Uterus (tissue), 2 donors: ENCODE measurements around the gene PDZK1IP1.

Experiments
- POLR2A ChIP-seq, 2 donors: fragments of 450-650 bp; IDR thresholded peaks; one replicate each; pipeline ENCODE4 v1.6.1; 2016; ENCODE audit warnings: antibody characterized with exemption in 2 of 2, mild to moderate bottlenecking in 1 of 2, moderate library complexity in 1 of 2
- TF ChIP-seq, protein P1 (sequence below), 4 experiments: fragments of 200-600 bp in 2 of 4; fragments of 450-650 bp in 2 of 4; sonication (generic) in 2 of 4; IDR thresholded peaks; one replicate each; pipeline ENCODE4 v1.5.1; 2016 to 2019; ENCODE audit warnings: antibody characterized with exemption in 4 of 4, mild to moderate bottlenecking in 2 of 4, moderate library complexity in 1 of 4

DNA sequence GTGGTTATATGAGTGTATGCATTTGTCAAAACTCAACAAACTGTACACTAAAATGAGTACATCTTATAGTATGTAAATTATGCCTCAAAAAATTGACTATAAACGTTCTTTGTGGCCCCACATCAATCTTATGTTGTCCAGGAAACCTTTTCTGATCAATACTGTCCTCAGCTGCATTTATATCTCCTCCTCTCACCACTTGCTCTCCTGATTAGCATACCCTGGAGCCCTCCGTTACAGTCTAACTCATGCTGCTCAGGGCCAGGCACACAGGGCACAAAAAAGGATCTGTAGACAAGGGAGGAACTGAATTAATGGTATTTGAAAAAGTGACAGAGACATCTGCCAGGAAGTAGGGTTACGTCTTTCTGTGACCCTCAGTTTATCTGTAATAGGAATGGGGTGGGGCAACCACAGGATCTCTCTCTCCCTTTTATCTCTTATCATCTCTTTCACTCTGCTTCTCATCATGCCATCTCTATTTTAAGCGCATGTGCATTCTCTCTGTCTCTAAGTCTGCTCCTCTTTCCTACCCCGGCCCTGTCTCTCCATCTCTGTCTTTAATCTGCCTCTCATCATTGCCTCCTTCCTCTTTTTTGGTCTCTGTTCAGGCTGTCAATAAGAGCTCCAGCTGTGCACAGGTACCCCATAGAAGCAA is 49.2 kb upstream of the PDZK1IP1 start:
- no peak for TF ChIP-seq POLR2A (IDR thresholded peaks at IDR 0.05)
- TF ChIP-seq, protein P1, sequence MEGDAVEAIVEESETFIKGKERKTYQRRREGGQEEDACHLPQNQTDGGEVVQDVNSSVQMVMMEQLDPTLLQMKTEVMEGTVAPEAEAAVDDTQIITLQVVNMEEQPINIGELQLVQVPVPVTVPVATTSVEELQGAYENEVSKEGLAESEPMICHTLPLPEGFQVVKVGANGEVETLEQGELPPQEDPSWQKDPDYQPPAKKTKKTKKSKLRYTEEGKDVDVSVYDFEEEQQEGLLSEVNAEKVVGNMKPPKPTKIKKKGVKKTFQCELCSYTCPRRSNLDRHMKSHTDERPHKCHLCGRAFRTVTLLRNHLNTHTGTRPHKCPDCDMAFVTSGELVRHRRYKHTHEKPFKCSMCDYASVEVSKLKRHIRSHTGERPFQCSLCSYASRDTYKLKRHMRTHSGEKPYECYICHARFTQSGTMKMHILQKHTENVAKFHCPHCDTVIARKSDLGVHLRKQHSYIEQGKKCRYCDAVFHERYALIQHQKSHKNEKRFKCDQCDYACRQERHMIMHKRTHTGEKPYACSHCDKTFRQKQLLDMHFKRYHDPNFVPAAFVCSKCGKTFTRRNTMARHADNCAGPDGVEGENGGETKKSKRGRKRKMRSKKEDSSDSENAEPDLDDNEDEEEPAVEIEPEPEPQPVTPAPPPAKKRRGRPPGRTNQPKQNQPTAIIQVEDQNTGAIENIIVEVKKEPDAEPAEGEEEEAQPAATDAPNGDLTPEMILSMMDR (IDR thresholded peaks at IDR 0.05), result no peak
